Hematopoietic multipotent progenitor cell (in vitro differentiated cells): ENCODE results near the gene RCAN3. TPM values are rescaled to one million over a fixed set of nuclear protein-coding genes. Genes with fewer than 3 reads are reported as not detected.
A peak's percentile ranks its signal among the peaks of the same experiment; 100 is the strongest.
"Not testable (repeated sequence)": the region's sequence is repeated elsewhere in the genome, so short reads cannot be mapped to it uniquely, and the experiment has no call there.

Source experiments
- DNase-seq, 3 donors: peaks; one replicate each; pipeline ENCODE4 v3.0.0-alpha.2; 2011 to 2015; ENCODE audit warnings: low read depth in 2 of 3, low spot score in 2 of 3
- total RNA-seq: library from RNA; depleted of rRNA; stranded (reverse); fragments of >200 nt; gene quantifications from one replicate; pipeline ENCODE4 v1.2.3, GENCODE V29; 2012

The RCAN3 gene
- total RNA-seq, 1 donor, result 11.6 TPM

DNA sequence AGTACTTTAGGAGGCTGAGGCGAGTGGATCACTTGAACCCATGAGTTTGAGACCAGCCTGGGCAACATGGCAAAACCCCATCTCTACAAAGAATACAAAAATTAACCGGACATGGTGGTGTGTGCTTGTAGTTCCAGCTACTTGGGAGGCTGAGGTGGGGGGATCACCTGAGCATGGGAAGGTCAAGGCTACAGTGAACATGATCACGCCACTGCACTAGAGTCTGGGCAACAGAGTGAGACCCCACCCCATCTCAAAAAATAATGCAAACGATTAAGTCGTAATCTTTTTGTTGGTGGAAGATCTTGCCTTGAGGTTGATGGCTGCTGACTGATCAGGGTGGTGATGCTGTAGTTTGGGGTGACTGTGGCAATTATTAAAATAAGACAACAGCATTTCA lies 6.3 kb downstream of the RCAN3 start:
- DNase-seq, result no peak

GRCh38 chr1:24513706-24514105 lies 11.1 kb downstream of the RCAN3 start:
- DNase-seq, result no peak

DNA sequence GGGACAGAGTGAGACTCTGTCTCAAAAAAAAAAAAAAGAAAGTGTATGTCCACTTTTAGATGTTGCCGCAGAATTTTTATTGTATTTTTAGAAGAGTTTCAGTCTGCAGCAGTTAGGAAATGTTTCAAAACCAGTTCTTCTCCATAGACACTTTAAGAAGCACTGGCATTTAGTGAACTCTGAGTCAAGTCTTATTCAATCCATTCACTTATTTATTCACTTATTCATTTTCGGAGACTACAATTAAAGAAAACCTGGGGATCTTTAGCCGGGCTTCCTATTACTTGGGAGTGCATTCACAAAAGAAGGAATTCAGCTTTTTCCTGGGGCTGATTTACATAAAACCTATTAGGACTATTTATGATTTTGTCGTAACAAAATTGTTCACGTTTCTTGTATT lies 12.3 kb downstream of the RCAN3 start:
- no peak for DNase-seq

- DNase-seq, result not testable (repeated sequence)
Measured at GRCh38 chr1:24515671-24516209, 13.1 kb downstream of the RCAN3 start.

DNA sequence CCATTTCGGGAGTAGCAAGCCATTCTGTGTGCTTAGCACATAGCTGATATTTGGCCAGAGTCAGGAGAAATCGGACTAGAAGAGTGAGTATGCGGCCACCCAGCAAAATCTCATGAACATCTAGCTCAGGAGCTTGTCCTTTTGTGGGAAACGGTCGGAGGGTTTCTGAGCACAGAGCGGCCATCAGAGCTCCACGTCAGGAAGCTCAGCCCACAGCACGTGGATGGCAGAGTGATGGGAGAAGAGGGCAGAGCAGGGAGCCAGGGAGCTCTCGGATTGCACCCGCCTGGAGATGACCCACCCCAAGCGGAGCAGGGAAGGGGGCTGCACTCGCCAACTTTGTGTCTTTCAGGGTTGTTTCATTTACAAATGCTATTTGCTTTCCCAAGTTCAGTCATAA lies 13.9 kb downstream of the RCAN3 start:
- no peak for DNase-seq

GRCh38 chr1:24517898-24518297 lies 15.3 kb downstream of the RCAN3 start:
- DNase-seq, result no peak

DNA sequence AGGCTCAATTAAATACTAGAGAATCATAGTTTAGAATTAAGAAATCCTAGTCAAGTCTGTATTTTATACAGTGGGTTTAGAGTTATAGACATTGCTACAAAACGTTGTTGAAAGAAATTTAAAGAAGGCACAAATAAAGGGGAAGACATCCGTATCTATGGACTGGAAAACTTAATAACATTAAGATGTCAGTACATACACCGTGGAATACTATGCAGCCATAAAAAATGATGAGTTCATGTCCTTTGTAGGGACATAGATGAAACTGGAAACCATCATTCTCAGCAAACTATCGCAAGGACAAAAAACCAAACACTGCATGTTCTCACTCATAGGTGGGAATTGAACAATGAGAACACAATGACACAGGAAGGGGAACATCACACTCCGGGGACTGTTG lies 17.6 kb downstream of the RCAN3 start:
- DNase-seq, result not testable (repeated sequence)

DNA sequence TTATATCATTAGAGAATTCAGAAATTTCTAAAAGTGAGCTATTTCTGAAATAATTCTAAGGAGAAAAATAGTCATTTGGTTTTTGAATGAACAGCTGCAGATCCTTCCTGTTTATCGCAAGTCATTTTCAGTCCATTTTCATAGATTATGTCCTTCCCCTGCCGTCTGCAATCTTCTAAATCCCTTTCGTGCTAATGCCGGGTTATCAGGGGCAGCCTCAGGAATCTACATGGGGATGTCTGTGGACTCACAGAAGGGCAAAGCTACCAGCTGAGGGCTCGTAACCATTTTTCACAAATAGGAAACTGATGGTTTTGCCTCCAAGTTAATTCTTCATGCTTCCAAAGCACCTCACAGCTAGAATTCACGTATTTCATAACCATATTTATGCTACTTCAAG lies 23.0 kb downstream of the RCAN3 start:
- no peak for DNase-seq

DNA sequence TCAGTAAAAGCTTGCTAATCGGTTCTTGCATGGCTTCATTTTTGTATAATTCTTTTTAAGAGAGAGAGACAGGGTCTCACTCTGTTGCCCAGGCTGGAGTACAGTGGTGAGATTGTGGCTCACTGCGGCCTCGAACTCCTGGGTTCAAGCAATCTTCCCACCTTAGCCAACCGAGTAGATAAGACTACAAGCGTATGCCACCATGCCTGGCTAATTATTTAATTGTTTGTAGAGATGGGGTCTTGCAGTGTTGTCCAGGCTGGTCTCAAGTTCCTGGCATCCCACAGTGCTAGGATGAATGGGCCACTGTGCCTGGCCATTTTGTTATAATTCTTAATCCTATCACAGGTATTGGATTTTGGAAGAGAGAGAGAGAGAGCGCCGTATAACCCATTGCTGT lies 23.4 kb downstream of the RCAN3 start:
- no peak for DNase-seq

- DNase-seq, result peak in 2 of 3 donors; percentile 32 to 54
Measured at GRCh38 chr1:24526940-24527542, 24.4 kb downstream of the RCAN3 start.

- DNase-seq, result no peak
Measured at GRCh38 chr1:24528744-24529143, 26.1 kb downstream of the RCAN3 start.

GRCh38 chr1:24529292-24529691 lies 26.7 kb downstream of the RCAN3 start:
- not testable (repeated sequence) for DNase-seq

GRCh38 chr1:24535021-24535424 lies 32.4 kb downstream of the RCAN3 start:
- DNase-seq, result peak in 2 of 3 donors; percentile 40 to 56

GRCh38 chr1:24535778-24536177 lies 33.1 kb downstream of the RCAN3 start:
- no peak for DNase-seq

DNA sequence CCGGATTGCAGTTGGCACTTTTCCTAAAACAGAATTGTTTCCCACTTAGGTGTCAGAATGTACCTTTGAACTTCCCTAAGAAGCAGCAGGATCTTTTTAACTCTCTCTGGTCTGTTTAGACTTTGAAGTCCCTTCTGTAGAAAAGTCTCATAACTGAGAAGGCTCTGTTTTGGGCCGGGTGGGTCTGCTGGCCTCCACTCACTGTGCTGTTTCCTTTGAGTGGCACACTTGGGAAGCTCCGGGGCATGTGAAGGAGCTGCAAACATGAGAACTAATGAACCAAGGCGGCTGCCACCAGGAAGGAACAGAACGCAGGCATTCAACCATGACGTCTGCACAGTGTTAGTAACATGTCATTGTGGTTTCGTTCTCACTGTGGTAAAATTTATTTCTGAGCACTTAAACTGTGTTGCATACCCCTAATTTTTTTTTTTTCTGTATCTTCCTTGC lies 33.8 kb downstream of the RCAN3 start:
- DNase-seq, result peak; percentile 58 to 81 (median 77)

GRCh38 chr1:24540051-24540905 lies 37.6 kb downstream of the RCAN3 start:
- no peak for DNase-seq

GRCh38 chr1:24540906-24541710 lies 38.5 kb downstream of the RCAN3 start:
- DNase-seq, result peak in 2 of 3 donors; percentile 49 to 54

- DNase-seq, result peak in 1 of 3 donors; percentile 24
Measured at GRCh38 chr1:24541711-24542346, 39.2 kb downstream of the RCAN3 start.

DNA sequence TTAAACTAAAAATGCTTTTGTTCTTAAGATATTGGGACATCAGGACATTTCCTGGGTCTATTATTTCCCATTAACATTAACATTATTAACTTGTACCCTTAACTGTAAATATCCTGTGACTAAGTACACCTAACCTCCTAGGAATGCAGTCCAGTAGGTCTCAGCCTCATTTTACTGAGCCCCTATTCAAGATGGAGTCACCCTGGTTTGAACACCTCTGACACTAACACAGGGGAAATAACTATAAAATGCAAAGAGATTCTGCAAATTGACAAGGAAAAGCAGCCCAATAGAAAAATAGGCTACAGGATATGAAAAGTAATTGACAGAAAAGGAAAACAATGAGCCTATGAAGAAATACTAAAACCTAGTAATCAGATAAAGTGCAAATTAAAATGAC lies 41.6 kb downstream of the RCAN3 start:
- no peak for DNase-seq

GRCh38 chr1:24545662-24546061 lies 43.0 kb downstream of the RCAN3 start:
- no peak for DNase-seq
